ENCODE data around the gene BMP8A. TPM values are rescaled to one million over a fixed set of nuclear protein-coding genes. Genes with fewer than 3 reads are reported as not detected.

The BMP8A gene
- total and polyA plus RNA-seq, 8 donors = not detected

GRCh38 chr1:39572379-39573096, 81.1 kb downstream of the BMP8A start:
- H3K27ac ChIP-seq = no peak overlapping the region
- no peaks in the 10 kb centered on the region for H3K9me3 ChIP-seq
- 47 to 52% (median 51%) methylated on average over 5 of the region's 5 CpGs for WGBS, 5 donors
- H3K4me3 ChIP-seq = peak overlapping the region in 2 of 4 donors; percentile 93 to 98
- intact Hi-C loops (cut with DNase I; ENCODE audit: low total_unique reads) = no loop called here
- TF ChIP-seq CTCF (IDR thresholded peaks at IDR 0.05) = no peak
- TF ChIP-seq POLR2AphosphoS5 (IDR thresholded peaks at IDR 0.05) = no peak
- no peak for TF ChIP-seq POLR2A (IDR thresholded peaks at IDR 0.05)
- TF ChIP-seq EP300 (IDR thresholded peaks at IDR 0.05) = no peak
- H3K4me1 ChIP-seq = peaks cover 21 to 86% (median 66%) of the 10 kb centered on the region in 4 donors
- H3K36me3 ChIP-seq = peaks cover 52 to 63% (median 60%) of the 10 kb centered on the region in 4 donors
- no peak for DNase-seq
- H3K27me3 ChIP-seq = no peaks in the 10 kb centered on the region

GRCh38 chr1:39573097-39573465, 81.6 kb downstream of the BMP8A start:
- DNase-seq = no peak
- TF ChIP-seq EP300 (IDR thresholded peaks at IDR 0.05) (no peak), CTCF (IDR thresholded peaks at IDR 0.05) (no peak), POLR2A (IDR thresholded peaks at IDR 0.05) (no peak), POLR2AphosphoS5 (IDR thresholded peaks at IDR 0.05) (no peak)
- Histone ChIP-seq H3K4me1 (peaks cover 21 to 80% (median 61%) of the 10 kb centered on the region in 4 donors), H3K27me3 (no peaks in the 10 kb centered on the region), H3K4me3 (peak overlapping the region; percentile 61 to 98 (median 86)), H3K9me3 (no peaks in the 10 kb centered on the region), H3K36me3 (peaks cover 49 to 58% (median 54%) of the 10 kb centered on the region in 4 donors), H3K27ac (peak overlapping the region in 1 of 5 donors; percentile 91)
- WGBS, 5 donors = 82 to 97% (median 89%) methylated on average over 1 of the region's 1 CpG
- intact Hi-C loops (cut with DNase I; ENCODE audit: low total_unique reads) = no loop called here

- Histone ChIP-seq H3K4me3 (peak overlapping the region; percentile 61 to 98 (median 86)), H3K27ac (peak overlapping the region; percentile 7 to 96 (median 85)), H3K36me3 (peaks cover 40 to 49% (median 45%) of the 10 kb centered on the region in 4 donors), H3K4me1 (peaks cover 21 to 71% (median 54%) of the 10 kb centered on the region in 4 donors), H3K27me3 (no peaks in the 10 kb centered on the region), H3K9me3 (no peaks in the 10 kb centered on the region)
- intact Hi-C loops (cut with DNase I; ENCODE audit: low total_unique reads) = no loop called here
- TF ChIP-seq POLR2AphosphoS5 (IDR thresholded peaks at IDR 0.05) (no peak), EP300 (IDR thresholded peaks at IDR 0.05) (no peak), POLR2A (IDR thresholded peaks at IDR 0.05) (no peak)
- no peak for DNase-seq
- 39 to 46% (median 42%) methylated on average over 12 of the region's 12 CpGs for WGBS, 5 donors
Observed at GRCh38 chr1:39573736-39574624, 82.5 kb downstream of the BMP8A start.

- TF ChIP-seq EP300 (IDR thresholded peaks at IDR 0.05) (no peak), CTCF (IDR thresholded peaks at IDR 0.05) (no peak), POLR2AphosphoS5 (IDR thresholded peaks at IDR 0.05) (no peak), POLR2A (IDR thresholded peaks at IDR 0.05) (no peak)
- WGBS, 5 donors = 15 to 35% (median 17%) methylated on average over 4 to 5 of the region's 5 CpGs
- peak overlapping the region in 4 of 5 donors; percentile 85 to 96 (median 90) for H3K27ac ChIP-seq
- peak overlapping the region; percentile 61 to 98 (median 86) for H3K4me3 ChIP-seq
- DNase-seq = peak; percentile 46 to 50
- no peaks in the 10 kb centered on the region for H3K9me3 ChIP-seq
- H3K36me3 ChIP-seq = peaks cover 33 to 42% (median 39%) of the 10 kb centered on the region in 4 donors
- intact Hi-C loops (cut with DNase I; ENCODE audit: low total_unique reads) = no loop called here
- no peaks in the 10 kb centered on the region for H3K27me3 ChIP-seq
- H3K4me1 ChIP-seq = peaks cover 21 to 65% (median 47%) of the 10 kb centered on the region in 4 donors
Observed at GRCh38 chr1:39574646-39575045, 83.2 kb downstream of the BMP8A start.

Small RNA genes lying within 50 kb of the gene (small RNA-seq; reads per million reads assigned to genes)
- 1.8 to 6.2 (median 2.3) reads per million in 4 donors for gene SNORA55

Other genes with a start within 250 kb of the BMP8A start
- gene PABPC4, start 85.2 kb downstream of the BMP8A start, total RNA-seq = 100 to 1,000 TPM; 134 to 236 (median 174) TPM
- gene PABPC4, start 85.2 kb downstream of the BMP8A start, polyA plus RNA-seq = 100 to 1,000 TPM; 173 to 231 (median 222) TPM
- gene HEYL, start 148.0 kb downstream of the BMP8A start, total RNA-seq = 1 to 10 TPM in 2 of 5 donors, under 1 TPM in 2, not detected in 1; 0.45 to 4.8 (median 2.2) TPM
- gene HEYL, start 148.0 kb downstream of the BMP8A start, polyA plus RNA-seq = 1 to 10 TPM; 1.0 to 6.0 (median 3.4) TPM
- gene NT5C1A, start 180.5 kb downstream of the BMP8A start, total RNA-seq = under 1 TPM in 1 of 5 donors, not detected in 4; 0.92 TPM
- gene NT5C1A, start 180.5 kb downstream of the BMP8A start, polyA plus RNA-seq = under 1 TPM in 1 of 3 donors, not detected in 2; 0.76 TPM
- 1 to 10 TPM in 1 of 5 donors, under 1 TPM in 1, not detected in 3; 0.14 to 1.5 TPM for gene HPCAL4, start 199.8 kb downstream of the BMP8A start, total RNA-seq
- under 1 TPM; 0.06 to 0.15 (median 0.15) TPM for gene HPCAL4, start 199.8 kb downstream of the BMP8A start, polyA plus RNA-seq
- gene PPIE, start 247.2 kb downstream of the BMP8A start, total RNA-seq = 100 to 1,000 TPM in 2 of 5 donors, 10 to 100 TPM in 3; 34.9 to 206 (median 42.9) TPM
- gene PPIE, start 247.2 kb downstream of the BMP8A start, polyA plus RNA-seq = 10 to 100 TPM; 46.7 to 54.5 (median 50.9) TPM